ENCODE data around the gene GNG12.

GNG12 gene

GRCh38 chr1:67760030-67760821, 73.0 kb downstream of the GNG12 start:
- peak; percentile 83 for ATAC-seq
- TF ChIP-seq BACH2 (CRISPR knock-in tag; IDR thresholded peaks at IDR 0.05; ENCODE audit: borderline replicate concordance) (no peak), ZFP30 (CRISPR knock-in tag; IDR thresholded peaks at IDR 0.05) (no peak), TSHZ2 (CRISPR knock-in tag; IDR thresholded peaks at IDR 0.05) (no peak), OSR1 (CRISPR knock-in tag; IDR thresholded peaks at IDR 0.05) (no peak), SNAI2 (CRISPR knock-in tag; IDR thresholded peaks at IDR 0.05) (no peak), CREB5 (CRISPR knock-in tag; IDR thresholded peaks at IDR 0.05; ENCODE audit: low read depth) (no peak), GLIS3 (CRISPR knock-in tag; IDR thresholded peaks at IDR 0.05) (no peak), ZC3H10 (CRISPR knock-in tag; IDR thresholded peaks at IDR 0.05) (no peak), ZFP3 (CRISPR knock-in tag; IDR thresholded peaks at IDR 0.05) (no peak)
- TF ChIP-seq, protein P1, sequence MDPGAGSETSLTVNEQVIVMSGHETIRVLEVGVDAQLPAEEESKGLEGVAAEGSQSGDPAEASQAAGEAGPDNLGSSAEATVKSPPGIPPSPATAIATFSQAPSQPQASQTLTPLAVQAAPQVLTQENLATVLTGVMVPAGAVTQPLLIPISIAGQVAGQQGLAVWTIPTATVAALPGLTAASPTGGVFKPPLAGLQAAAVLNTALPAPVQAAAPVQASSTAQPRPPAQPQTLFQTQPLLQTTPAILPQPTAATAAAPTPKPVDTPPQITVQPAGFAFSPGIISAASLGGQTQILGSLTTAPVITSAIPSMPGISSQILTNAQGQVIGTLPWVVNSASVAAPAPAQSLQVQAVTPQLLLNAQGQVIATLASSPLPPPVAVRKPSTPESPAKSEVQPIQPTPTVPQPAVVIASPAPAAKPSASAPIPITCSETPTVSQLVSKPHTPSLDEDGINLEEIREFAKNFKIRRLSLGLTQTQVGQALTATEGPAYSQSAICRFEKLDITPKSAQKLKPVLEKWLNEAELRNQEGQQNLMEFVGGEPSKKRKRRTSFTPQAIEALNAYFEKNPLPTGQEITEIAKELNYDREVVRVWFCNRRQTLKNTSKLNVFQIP (CRISPR knock-in tag; IDR thresholded peaks at IDR 0.05; ENCODE audit: borderline replicate concordance, low read depth): no peak
- TF ChIP-seq, protein P2, sequence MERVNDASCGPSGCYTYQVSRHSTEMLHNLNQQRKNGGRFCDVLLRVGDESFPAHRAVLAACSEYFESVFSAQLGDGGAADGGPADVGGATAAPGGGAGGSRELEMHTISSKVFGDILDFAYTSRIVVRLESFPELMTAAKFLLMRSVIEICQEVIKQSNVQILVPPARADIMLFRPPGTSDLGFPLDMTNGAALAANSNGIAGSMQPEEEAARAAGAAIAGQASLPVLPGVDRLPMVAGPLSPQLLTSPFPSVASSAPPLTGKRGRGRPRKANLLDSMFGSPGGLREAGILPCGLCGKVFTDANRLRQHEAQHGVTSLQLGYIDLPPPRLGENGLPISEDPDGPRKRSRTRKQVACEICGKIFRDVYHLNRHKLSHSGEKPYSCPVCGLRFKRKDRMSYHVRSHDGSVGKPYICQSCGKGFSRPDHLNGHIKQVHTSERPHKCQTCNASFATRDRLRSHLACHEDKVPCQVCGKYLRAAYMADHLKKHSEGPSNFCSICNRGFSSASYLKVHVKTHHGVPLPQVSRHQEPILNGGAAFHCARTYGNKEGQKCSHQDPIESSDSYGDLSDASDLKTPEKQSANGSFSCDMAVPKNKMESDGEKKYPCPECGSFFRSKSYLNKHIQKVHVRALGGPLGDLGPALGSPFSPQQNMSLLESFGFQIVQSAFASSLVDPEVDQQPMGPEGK (CRISPR knock-in tag; IDR thresholded peaks at IDR 0.05; ENCODE audit: borderline replicate concordance): no peak
- TF ChIP-seq, protein P3, sequence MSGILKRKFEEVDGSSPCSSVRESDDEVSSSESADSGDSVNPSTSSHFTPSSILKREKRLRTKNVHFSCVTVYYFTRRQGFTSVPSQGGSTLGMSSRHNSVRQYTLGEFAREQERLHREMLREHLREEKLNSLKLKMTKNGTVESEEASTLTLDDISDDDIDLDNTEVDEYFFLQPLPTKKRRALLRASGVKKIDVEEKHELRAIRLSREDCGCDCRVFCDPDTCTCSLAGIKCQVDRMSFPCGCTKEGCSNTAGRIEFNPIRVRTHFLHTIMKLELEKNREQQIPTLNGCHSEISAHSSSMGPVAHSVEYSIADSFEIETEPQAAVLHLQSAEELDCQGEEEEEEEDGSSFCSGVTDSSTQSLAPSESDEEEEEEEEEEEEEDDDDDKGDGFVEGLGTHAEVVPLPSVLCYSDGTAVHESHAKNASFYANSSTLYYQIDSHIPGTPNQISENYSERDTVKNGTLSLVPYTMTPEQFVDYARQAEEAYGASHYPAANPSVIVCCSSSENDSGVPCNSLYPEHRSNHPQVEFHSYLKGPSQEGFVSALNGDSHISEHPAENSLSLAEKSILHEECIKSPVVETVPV (CRISPR knock-in tag; IDR thresholded peaks at IDR 0.05): no peak

GRCh38 chr1:67759692-67760029, 73.6 kb downstream of the GNG12 start:
- peak; percentile 59 for ATAC-seq
- TF ChIP-seq, protein P3 (CRISPR knock-in tag; IDR thresholded peaks at IDR 0.05): no peak
- no peak for TF ChIP-seq ZC3H10 (CRISPR knock-in tag; IDR thresholded peaks at IDR 0.05)
- no peak for TF ChIP-seq ZNF70 (CRISPR knock-in tag; IDR thresholded peaks at IDR 0.05)
- no peak for TF ChIP-seq CSDC2 (CRISPR knock-in tag; IDR thresholded peaks at IDR 0.05)
- TF ChIP-seq, protein P1 (CRISPR knock-in tag; IDR thresholded peaks at IDR 0.05; ENCODE audit: borderline replicate concordance, low read depth): no peak
- TF ChIP-seq ZNF565 (CRISPR knock-in tag; conservative IDR thresholded peaks at IDR 0.05; ENCODE audit: low read depth): no peak
- no peak for TF ChIP-seq TCF4 (CRISPR knock-in tag; IDR thresholded peaks at IDR 0.05; ENCODE audit: borderline replicate concordance)
